Measurements from ENCODE around the gene DSCAML1. TPM values are rescaled to one million over a fixed set of nuclear protein-coding genes. Genes with fewer than 3 reads are reported as not detected.
"Not testable (repeated sequence)": the region's sequence is repeated elsewhere in the genome, so short reads cannot be mapped to it uniquely, and the experiment has no call there.

The DSCAML1 gene
- total RNA-seq, 4 donors from 2014 or later: 2.9 to 5.8 (median 3.3) TPM

GRCh38 chr11:117410238-117410637, 386.8 kb downstream of the DSCAML1 start:
- no peak overlapping the region for H3K4me3 ChIP-seq
- H3K27me3 ChIP-seq: no peaks in the 10 kb centered on the region
- no peak for TF ChIP-seq EP300 (IDR thresholded peaks at IDR 0.05; ENCODE audit: low read depth)
- no peak for TF ChIP-seq POLR2A (IDR thresholded peaks at IDR 0.05)
- no peak for TF ChIP-seq POLR2AphosphoS5 (IDR thresholded peaks at IDR 0.05)
- TF ChIP-seq CTCF (IDR thresholded peaks at IDR 0.05): no peak
- H3K4me1 ChIP-seq: no peaks in the 10 kb centered on the region
- intact Hi-C loops (cut with DNase I; ENCODE audit: low total_unique reads) (no loop called here), in situ Hi-C loops (cut with MboI; ENCODE audit: low pct_ligation_motif_present in 1 of 4, low pct_unique_long_range_greater_than_20kb in 1 of 4, low sequenced_read_pairs in 3 of 4) (no loop called here)
- no peak overlapping the region for H3K27ac ChIP-seq
- peaks cover 0 to 21% (median 3%) of the 10 kb centered on the region in 4 donors for H3K36me3 ChIP-seq
- WGBS, 2 donors (ENCODE audit: low coverage in 1 of 2): 94 to 100% methylated on average over 1 of the region's 1 CpG
- no peak for DNase-seq
- H3K9me3 ChIP-seq: peaks cover 3 to 7% of the 10 kb centered on the region in 2 donors

- peaks cover 0 to 25% (median 4%) of the 10 kb centered on the region in 4 donors for H3K36me3 ChIP-seq
- TF ChIP-seq EP300 (IDR thresholded peaks at IDR 0.05; ENCODE audit: low read depth): no peak
- TF ChIP-seq POLR2AphosphoS5 (IDR thresholded peaks at IDR 0.05): no peak
- no peak for TF ChIP-seq POLR2A (IDR thresholded peaks at IDR 0.05)
- no peak for TF ChIP-seq CTCF (IDR thresholded peaks at IDR 0.05)
- no peaks in the 10 kb centered on the region for H3K27me3 ChIP-seq
- no peak overlapping the region for H3K27ac ChIP-seq
- no peak overlapping the region for H3K4me3 ChIP-seq
- 97 to 100% methylated on average over 3 to 12 of the region's 12 CpGs for WGBS, 2 donors (ENCODE audit: low coverage in 1 of 2)
- H3K4me1 ChIP-seq: no peaks in the 10 kb centered on the region
- H3K9me3 ChIP-seq: peaks cover 3 to 9% of the 10 kb centered on the region in 2 donors
- no peak for DNase-seq
- intact Hi-C loops (cut with DNase I; ENCODE audit: low total_unique reads) (no loop called here), in situ Hi-C loops (cut with MboI; ENCODE audit: low pct_ligation_motif_present in 1 of 4, low pct_unique_long_range_greater_than_20kb in 1 of 4, low sequenced_read_pairs in 3 of 4) (no loop called here)
Measured at GRCh38 chr11:117409511-117409910, 387.5 kb downstream of the DSCAML1 start.

- no peak overlapping the region for H3K27ac ChIP-seq
- intact Hi-C loops (cut with DNase I; ENCODE audit: low total_unique reads): no loop called here
- WGBS, 2 donors (ENCODE audit: low coverage in 1 of 2): 100% methylated on average over 3 of the region's 3 CpGs; no CpG with 5 or more reads in 1 of the 2 donors
- in situ Hi-C loops (cut with MboI; ENCODE audit: low pct_ligation_motif_present in 1 of 4, low pct_unique_long_range_greater_than_20kb in 1 of 4, low sequenced_read_pairs in 3 of 4): no loop called here
- H3K4me1 ChIP-seq: no peaks in the 10 kb centered on the region
- H3K9me3 ChIP-seq: peaks cover 3 to 9% of the 10 kb centered on the region in 2 donors
- H3K27me3 ChIP-seq: no peaks in the 10 kb centered on the region
- no peak for TF ChIP-seq POLR2AphosphoS5 (IDR thresholded peaks at IDR 0.05)
- no peak for TF ChIP-seq POLR2A (IDR thresholded peaks at IDR 0.05)
- no peak for TF ChIP-seq CTCF (IDR thresholded peaks at IDR 0.05)
- TF ChIP-seq EP300 (IDR thresholded peaks at IDR 0.05; ENCODE audit: low read depth): no peak
- no peak for DNase-seq
- H3K36me3 ChIP-seq: peaks cover 0 to 31% (median 4%) of the 10 kb centered on the region in 4 donors
- no peak overlapping the region for H3K4me3 ChIP-seq
Measured at GRCh38 chr11:117408356-117408755, 388.7 kb downstream of the DSCAML1 start.

GRCh38 chr11:117407016-117407415, 390.0 kb downstream of the DSCAML1 start:
- 97 to 100% methylated on average over 3 to 6 of the region's 6 CpGs for WGBS, 2 donors (ENCODE audit: low coverage in 1 of 2)
- intact Hi-C loops (cut with DNase I; ENCODE audit: low total_unique reads): no loop called here
- H3K36me3 ChIP-seq: peaks cover 0 to 31% (median 4%) of the 10 kb centered on the region in 4 donors
- TF ChIP-seq CTCF (IDR thresholded peaks at IDR 0.05): no peak
- TF ChIP-seq POLR2AphosphoS5 (IDR thresholded peaks at IDR 0.05): no peak
- TF ChIP-seq POLR2A (IDR thresholded peaks at IDR 0.05): no peak
- no peak for TF ChIP-seq EP300 (IDR thresholded peaks at IDR 0.05; ENCODE audit: low read depth)
- no peaks in the 10 kb centered on the region for H3K4me1 ChIP-seq
- no peak for DNase-seq
- in situ Hi-C loops (cut with MboI; ENCODE audit: low pct_ligation_motif_present in 1 of 4, low pct_unique_long_range_greater_than_20kb in 1 of 4, low sequenced_read_pairs in 3 of 4): no loop called here
- no peaks in the 10 kb centered on the region for H3K27me3 ChIP-seq
- H3K27ac ChIP-seq: no peak overlapping the region
- peaks cover 3 to 9% of the 10 kb centered on the region in 2 donors for H3K9me3 ChIP-seq
- no peak overlapping the region for H3K4me3 ChIP-seq

GRCh38 chr11:117405898-117406297, 391.1 kb downstream of the DSCAML1 start:
- H3K4me3 ChIP-seq; in situ Hi-C loops (cut with MboI; ENCODE audit: low pct_ligation_motif_present in 1 of 4, low pct_unique_long_range_greater_than_20kb in 1 of 4, low sequenced_read_pairs in 3 of 4); H3K27me3 ChIP-seq; DNase-seq; H3K9me3 ChIP-seq; intact Hi-C loops (cut with DNase I; ENCODE audit: low total_unique reads); H3K4me1 ChIP-seq; H3K27ac ChIP-seq: not testable (repeated sequence)
- H3K36me3 ChIP-seq: peaks cover 0 to 31% (median 4%) of the 10 kb centered on the region in 4 donors
- WGBS, 2 donors (ENCODE audit: low coverage in 1 of 2): 96 to 100% methylated on average over 2 of the region's 2 CpGs

GRCh38 chr11:117399100-117399840, 397.7 kb downstream of the DSCAML1 start:
- DNase-seq; H3K27ac ChIP-seq; H3K4me1 ChIP-seq; in situ Hi-C loops (cut with MboI; ENCODE audit: low pct_ligation_motif_present in 1 of 4, low pct_unique_long_range_greater_than_20kb in 1 of 4, low sequenced_read_pairs in 3 of 4); intact Hi-C loops (cut with DNase I; ENCODE audit: low total_unique reads); H3K9me3 ChIP-seq; H3K4me3 ChIP-seq; H3K27me3 ChIP-seq: not testable (repeated sequence)
- peaks cover 0 to 27% (median 12%) of the 10 kb centered on the region in 4 donors for H3K36me3 ChIP-seq
- whole genome bisulfite sequencing, 2 donors (ENCODE audit: low coverage in 1 of 2): 100% methylated on average over 2 of the region's 2 CpGs
